NB4 (cell line): ENCODE data around the gene ALPK1.

Experiments used
- DNase-seq: peaks from one replicate; pipeline ENCODE4 v3.0.0; 2010; ENCODE audit warnings: low read depth
- H3K4me3 ChIP-seq: one replicate; pipeline ENCODE4 v1.5.1; 2011; ENCODE audit warnings: mild to moderate bottlenecking, low read depth, low read length, moderate library complexity
- CTCF ChIP-seq: IDR thresholded peaks from one replicate; pipeline ENCODE4 v1.5.1; 2012; ENCODE audit warnings: low read depth, low read length
- MAX ChIP-seq: IDR thresholded peaks from 2 replicates; pipeline ENCODE4 v1.6.1; 2011; ENCODE audit warnings: low read depth, low read length
- MYC ChIP-seq: IDR thresholded peaks from 2 replicates; pipeline ENCODE4 v1.6.1; 2011; ENCODE audit warnings: low read depth, low read length
- POLR2A ChIP-seq: IDR thresholded peaks from 2 replicates; pipeline ENCODE4 v1.6.1; 2011; ENCODE audit warnings: mild to moderate bottlenecking; ENCODE audit not compliant: insufficient read length; ENCODE audit errors: extremely low read depth

ALPK1 gene

GRCh38 chr4:112321776-112322684 is 24.9 kb downstream of the ALPK1 start:
- H3K4me3 ChIP-seq: no peak overlapping the region
- peak; percentile 78 for DNase-seq
- TF ChIP-seq MYC (no peak), MAX (no peak), CTCF (peak; percentile 77), POLR2A (no peak)

GRCh38 chr4:112322866-112323265 is 25.7 kb downstream of the ALPK1 start:
- no peak overlapping the region for H3K4me3 ChIP-seq
- TF ChIP-seq MYC: no peak
- TF ChIP-seq MAX: no peak
- TF ChIP-seq POLR2A: no peak
- no peak for TF ChIP-seq CTCF
- DNase-seq: no peak

- H3K4me3 ChIP-seq: no peak overlapping the region
- DNase-seq: no peak
- TF ChIP-seq MAX (no peak), POLR2A (no peak), MYC (no peak), CTCF (no peak)
These were observed 28.4 kb downstream of the ALPK1 start for GRCh38 chr4:112325530-112325929.

- TF ChIP-seq MYC (no peak), CTCF (peak; percentile 38)
- DNase-seq: peak; percentile 62
- H3K4me3 ChIP-seq: no peak overlapping the region
These were observed 31.0 kb downstream of the ALPK1 start for GRCh38 chr4:112327965-112328733.

- no peak overlapping the region for H3K4me3 ChIP-seq
- DNase-seq: no peak
- TF ChIP-seq POLR2A: no peak
- no peak for TF ChIP-seq MAX
- no peak for TF ChIP-seq CTCF
- TF ChIP-seq MYC: no peak
These were observed 31.6 kb downstream of the ALPK1 start for GRCh38 chr4:112328734-112329130.
